CD4-positive, alpha-beta T cell (primary cell): ENCODE results near the gene SAMD10. TPM values are rescaled to one million over a fixed set of nuclear protein-coding genes. Genes with fewer than 3 reads are reported as not detected.

Source experiments
- ATAC-seq: fragments of 200-7000 bp; cut with Tn5 transposase; one replicate; pipeline ENCODE4 v1.10.0; 2022; ENCODE audit warnings: mild to moderate bottlenecking; ENCODE audit not compliant: poor library complexity
- CTCF ChIA-PET: fragments of 350-600 bp; sonication (Branson Sonifier 250); formaldehyde crosslinking; loops from one replicate; lab custom pipeline; 2021; ENCODE audit warnings: antibody characterized with exemption, inconsistent platforms; lab: Charles Lee
- POLR2A ChIA-PET: fragments of 350-600 bp; sonication (Branson Sonifier 250); formaldehyde crosslinking; loops from one replicate; lab custom pipeline; 2021; ENCODE audit warnings: antibody characterized with exemption, inconsistent platforms; lab: Charles Lee
- DNase-seq, 14 experiments: peaks; one replicate each; pipeline ENCODE4 v3.0.0-alpha.2; 2013 to 2020; ENCODE audit warnings: mixed read lengths in 2 of 14
- H3K27ac ChIP-seq, 2 donors: one replicate each; pipeline versions ENCODE4 v1.5.1 to v1.7.0; 2013; ENCODE audit warnings: low read length in 2 of 2, low read depth in 1 of 2, mild to moderate bottlenecking in 1 of 2
- H3K27me3 ChIP-seq, 2 experiments: 1 replicate in 1 of 2; 2 replicates in 1 of 2; pipeline versions ENCODE4 v1.6.1 to v1.7.0; 2013; ENCODE audit warnings: low read length in 2 of 2, control low read depth in 1 of 2, mild to moderate bottlenecking in 1 of 2, moderate library complexity in 1 of 2; ENCODE audit not compliant: insufficient read depth in 2 of 2, control insufficient read depth in 1 of 2
- H3K36me3 ChIP-seq: one replicate; pipeline ENCODE4 v1.6.1; 2013; ENCODE audit warnings: low read length, control low read depth; ENCODE audit not compliant: insufficient read depth
- H3K4me1 ChIP-seq: one replicate; pipeline ENCODE4 v1.6.1; 2013; ENCODE audit warnings: low read length, control low read depth; ENCODE audit not compliant: insufficient read depth
- H3K4me3 ChIP-seq: one replicate; pipeline ENCODE4 v1.5.1; 2013; ENCODE audit warnings: mild to moderate bottlenecking, low read length, moderate library complexity
- H3K9me3 ChIP-seq, 2 experiments: 1 replicate in 1 of 2; 2 replicates in 1 of 2; pipeline versions ENCODE4 v1.6.1 to v1.7.0; 2013; ENCODE audit warnings: low read length in 2 of 2, mild to moderate bottlenecking in 2 of 2, control low read depth in 1 of 2, moderate library complexity in 1 of 2; ENCODE audit not compliant: control insufficient read depth in 1 of 2, insufficient read depth in 1 of 2
- H3K27ac Mint-ChIP-seq: one replicate; pipeline ENCODE4 v1.8.0; 2020; ENCODE audit warnings: mixed read lengths
- H3K27me3 Mint-ChIP-seq: one replicate; pipeline ENCODE4 v1.8.0; 2021; ENCODE audit warnings: mixed read lengths
- H3K36me3 Mint-ChIP-seq: one replicate; pipeline ENCODE4 v1.8.0; 2021; ENCODE audit warnings: low read depth, mixed read lengths
- H3K4me1 Mint-ChIP-seq: one replicate; pipeline ENCODE4 v1.8.0; 2021; ENCODE audit warnings: low read depth, mixed read lengths
- H3K4me3 Mint-ChIP-seq: one replicate; pipeline ENCODE4 v1.8.0; 2020; ENCODE audit warnings: mild to moderate bottlenecking, mixed read lengths
- H3K9me3 Mint-ChIP-seq: one replicate; pipeline ENCODE4 v1.8.0; 2020; ENCODE audit warnings: mixed read lengths
- intact Hi-C, 2 experiments: fragments of 100-400 bp; cut with DNase I in 1 of 2; cut with micrococcal nuclease in 1 of 2; formaldehyde crosslinking; loops; one replicate each; pipeline versions ENCODE4 v1.15.1 to v1.9.0; 2023 to 2025; cut with DNase I, micrococcal nuclease
- total RNA-seq, 174 experiments: library from RNA in 2 of 174; stranded (reverse) in 2 of 174; gene quantifications; one replicate each; pipeline ENCODE4 v1.2.3 and lab custom pipeline; 2021 to 2026
- TF ChIP-seq, protein P1 (sequence below): fragments of 200-600 bp; IDR thresholded peaks from one replicate; pipeline ENCODE4 v1.8.0; 2022; ENCODE audit warnings: antibody characterized with exemption, mild to moderate bottlenecking

The SAMD10 gene
- total RNA-seq, 2 experiments from 2014 or later: 12.0 to 12.1 TPM

DNA sequence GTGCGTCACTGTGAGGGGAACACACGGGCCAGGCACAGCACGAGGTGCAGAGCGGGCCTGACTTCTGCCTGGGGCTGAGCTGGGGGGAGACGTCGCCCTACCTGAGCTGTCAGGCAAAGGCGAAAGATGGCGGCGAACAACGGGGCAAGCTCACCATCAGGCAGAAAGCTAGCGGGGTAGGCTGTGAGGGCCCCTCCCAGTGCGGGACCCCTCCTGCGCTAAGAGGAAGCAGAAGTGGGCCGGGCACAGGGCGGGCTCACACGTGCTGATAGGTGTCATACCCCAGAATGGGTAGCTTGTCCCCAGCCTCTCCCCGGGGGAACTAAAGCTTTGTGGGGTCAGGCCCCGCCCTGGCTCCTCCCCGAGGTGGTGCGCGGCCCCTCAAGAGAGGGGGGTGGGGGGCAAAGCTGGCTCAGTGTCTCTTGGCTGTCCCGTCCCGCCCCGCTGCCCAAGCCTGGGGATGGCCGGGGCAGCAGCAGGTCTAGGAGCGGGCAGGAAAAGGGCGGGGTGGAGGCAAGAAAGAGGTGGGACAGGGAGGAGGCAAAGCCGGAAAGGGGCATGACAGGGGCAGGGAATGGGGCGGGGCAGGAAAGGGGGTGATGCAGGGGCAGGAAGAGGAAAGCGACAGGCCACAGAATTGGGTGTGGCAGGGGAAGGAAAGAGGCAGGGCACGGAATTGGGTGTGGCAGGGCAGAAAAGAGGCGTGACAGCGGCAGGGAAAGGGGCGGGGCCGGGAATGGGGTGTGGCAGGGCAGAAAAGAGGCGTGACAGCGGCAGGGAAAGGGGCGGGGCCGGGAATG, 38.0 kb downstream of the SAMD10 start:
- H3K27me3 ChIP-seq: no peaks in the 10 kb centered on the region
- H3K36me3 Mint-ChIP-seq: peaks cover 46% of the 10 kb centered on the region
- peak overlapping the region; percentile 55 to 59 for H3K27ac ChIP-seq
- ATAC-seq: peak; percentile 84
- H3K4me1 Mint-ChIP-seq: peaks cover 35% of the 10 kb centered on the region
- peak overlapping the region; percentile 80 for H3K27ac Mint-ChIP-seq
- H3K27me3 Mint-ChIP-seq: no peaks in the 10 kb centered on the region
- ChIA-PET POLR2A (interaction anchor here (0.6 to 1.9 kb wide), 2 partner anchors 15 to 46 kb away, joined by 3 to 8 read pairs; partner anchors contain the start of gene UCKL1), CTCF (no interaction called here)
- intact Hi-C loops: no loop called here
- peaks cover 46% of the 10 kb centered on the region for H3K36me3 ChIP-seq
- DNase-seq: peak; percentile 53 to 93 (median 72)
- TF ChIP-seq, protein P1, sequence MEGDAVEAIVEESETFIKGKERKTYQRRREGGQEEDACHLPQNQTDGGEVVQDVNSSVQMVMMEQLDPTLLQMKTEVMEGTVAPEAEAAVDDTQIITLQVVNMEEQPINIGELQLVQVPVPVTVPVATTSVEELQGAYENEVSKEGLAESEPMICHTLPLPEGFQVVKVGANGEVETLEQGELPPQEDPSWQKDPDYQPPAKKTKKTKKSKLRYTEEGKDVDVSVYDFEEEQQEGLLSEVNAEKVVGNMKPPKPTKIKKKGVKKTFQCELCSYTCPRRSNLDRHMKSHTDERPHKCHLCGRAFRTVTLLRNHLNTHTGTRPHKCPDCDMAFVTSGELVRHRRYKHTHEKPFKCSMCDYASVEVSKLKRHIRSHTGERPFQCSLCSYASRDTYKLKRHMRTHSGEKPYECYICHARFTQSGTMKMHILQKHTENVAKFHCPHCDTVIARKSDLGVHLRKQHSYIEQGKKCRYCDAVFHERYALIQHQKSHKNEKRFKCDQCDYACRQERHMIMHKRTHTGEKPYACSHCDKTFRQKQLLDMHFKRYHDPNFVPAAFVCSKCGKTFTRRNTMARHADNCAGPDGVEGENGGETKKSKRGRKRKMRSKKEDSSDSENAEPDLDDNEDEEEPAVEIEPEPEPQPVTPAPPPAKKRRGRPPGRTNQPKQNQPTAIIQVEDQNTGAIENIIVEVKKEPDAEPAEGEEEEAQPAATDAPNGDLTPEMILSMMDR: no peak
- peak overlapping the region; percentile 78 for H3K4me3 Mint-ChIP-seq
- H3K4me3 ChIP-seq: no peak overlapping the region
- H3K9me3 Mint-ChIP-seq: no peaks in the 10 kb centered on the region
- H3K9me3 ChIP-seq: peaks cover 0 to 26% of the 10 kb centered on the region in 2 experiments
- peaks cover 22% of the 10 kb centered on the region for H3K4me1 ChIP-seq

DNA sequence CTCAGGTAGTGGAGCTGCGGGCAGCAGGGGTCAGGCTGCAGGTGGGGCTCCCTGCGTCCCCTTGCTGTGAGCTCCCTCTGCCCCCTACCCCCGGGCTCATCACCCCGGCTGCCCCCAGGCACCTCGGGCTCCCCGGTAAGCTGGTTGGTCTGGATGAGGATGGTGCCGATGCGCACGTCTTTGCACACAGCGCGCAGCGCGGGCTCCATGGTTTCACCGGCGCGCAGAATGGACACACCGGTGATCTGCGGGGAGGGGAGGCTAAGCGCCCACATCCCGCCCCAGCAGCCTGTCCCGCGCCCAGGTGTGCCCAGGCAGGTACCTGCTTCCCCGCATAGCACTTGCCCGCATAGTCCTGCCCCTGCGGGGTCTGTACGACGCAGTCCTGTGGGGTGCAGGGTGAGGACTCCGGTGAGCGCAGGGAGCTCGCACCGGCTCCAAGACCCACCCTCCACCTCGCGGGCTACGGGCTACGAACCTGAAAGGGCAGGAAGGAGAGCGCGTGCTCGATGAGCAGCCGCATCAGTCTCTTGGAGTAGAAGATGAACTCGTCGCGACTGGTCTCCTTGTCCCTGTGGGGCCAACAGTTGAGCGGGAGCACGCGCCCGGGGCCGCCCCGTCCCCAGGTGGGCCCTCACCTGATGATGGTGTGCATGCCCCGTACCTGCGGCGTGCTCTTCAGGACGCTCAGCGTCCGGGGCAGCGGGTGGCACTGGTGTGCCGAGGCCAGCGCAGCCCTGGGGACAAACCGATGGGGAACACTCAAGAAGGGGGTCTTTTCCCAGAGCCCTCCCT, 38.8 kb downstream of the SAMD10 start:
- DNase-seq (peak in 2 of 14 experiments; percentile 13 to 34), ATAC-seq (no peak)
- ChIA-PET CTCF (no interaction called here), POLR2A (interaction anchor here (0.6 to 1.9 kb wide), 2 partner anchors 16 to 45 kb away, joined by 3 to 8 read pairs; partner anchors contain the start of gene UCKL1)
- Histone ChIP-seq H3K4me1 (peaks cover 22% of the 10 kb centered on the region), H3K36me3 (peaks cover 50% of the 10 kb centered on the region), H3K27ac (peak overlapping the region in 1 of 2 donors; percentile 55), H3K4me3 (no peak overlapping the region), H3K27me3 (no peaks in the 10 kb centered on the region), H3K9me3 (peaks cover 0 to 26% of the 10 kb centered on the region in 2 experiments)
- Mint-ChIP-seq H3K9me3 (no peaks in the 10 kb centered on the region), H3K36me3 (peaks cover 50% of the 10 kb centered on the region), H3K4me3 (no peak overlapping the region), H3K27ac (no peak overlapping the region), H3K4me1 (peaks cover 34% of the 10 kb centered on the region), H3K27me3 (no peaks in the 10 kb centered on the region)
- TF ChIP-seq, protein P1: no peak
- intact Hi-C loops: no loop called here

DNA sequence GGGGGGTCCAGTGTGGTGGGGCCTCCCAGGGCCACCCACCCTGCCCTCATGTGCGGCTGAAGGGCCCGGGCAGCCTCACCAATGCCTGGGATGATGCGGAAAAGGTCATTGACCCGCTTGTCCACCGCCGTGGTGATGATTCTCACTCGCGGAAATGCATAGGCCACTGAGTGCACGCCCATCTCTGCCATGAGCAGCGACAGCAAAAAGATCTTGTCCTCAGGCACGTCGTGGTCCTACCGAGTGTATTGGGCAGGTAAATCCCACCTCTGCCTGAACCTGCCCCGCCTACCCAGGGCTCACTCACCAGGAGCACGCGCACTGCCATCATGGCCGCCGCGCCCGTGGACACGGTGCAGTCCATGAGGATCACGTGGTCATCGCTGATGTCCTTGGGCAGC, 39.4 kb downstream of the SAMD10 start:
- Mint-ChIP-seq H3K36me3 (peaks cover 50% of the 10 kb centered on the region), H3K4me1 (peaks cover 28% of the 10 kb centered on the region), H3K27ac (peak overlapping the region; percentile 20), H3K27me3 (no peaks in the 10 kb centered on the region), H3K4me3 (no peak overlapping the region), H3K9me3 (no peaks in the 10 kb centered on the region)
- no peak overlapping the region for H3K4me3 ChIP-seq
- peaks cover 22% of the 10 kb centered on the region for H3K4me1 ChIP-seq
- H3K27me3 ChIP-seq: no peaks in the 10 kb centered on the region
- H3K36me3 ChIP-seq: peaks cover 50% of the 10 kb centered on the region
- DNase-seq (peak in 1 of 14 experiments; percentile 30), ATAC-seq (no peak)
- intact Hi-C loops: no loop called here
- no peak overlapping the region for H3K27ac ChIP-seq
- peaks cover 0 to 26% of the 10 kb centered on the region in 2 experiments for H3K9me3 ChIP-seq
- CTCF ChIA-PET: no interaction called here
- POLR2A ChIA-PET: interaction anchor here (1.2 kb wide), 1 partner anchor 16 kb away, joined by 8 read pairs; the partner anchor contains the start of gene UCKL1
- TF ChIP-seq, protein P1: no peak
